Lung (tissue), 12 donors: Measurements from ENCODE around the gene RPL13A. TPM values are rescaled to one million over a fixed set of nuclear protein-coding genes. Genes with fewer than 3 reads are reported as not detected.
"Not testable (repeated sequence)": the region's sequence is repeated elsewhere in the genome, so short reads cannot be mapped to it uniquely, and the experiment has no call there.

ENCODE experiments used
- ATAC-seq: fragments of 200-7000 bp; cut with Tn5 transposase; one replicate; pipeline ENCODE4 v1.9.1; 2020; ENCODE audit warnings: moderate number of reproducible peaks; ENCODE audit not compliant: insufficient read depth, low FRiP score
- DNase-seq, 3 donors: peaks; one replicate each; pipeline ENCODE4 v3.0.0-alpha.2; 2013 to 2017
- H3K27ac ChIP-seq, 2 donors: one replicate each; pipeline ENCODE4 v1.5.1; 2013; ENCODE audit warnings: mild to moderate bottlenecking in 2 of 2, moderate library complexity in 2 of 2, control low read depth in 1 of 2, inconsistent platforms in 1 of 2, low read depth in 1 of 2, low read length in 1 of 2
- H3K27me3 ChIP-seq, 3 donors: one replicate each; pipeline ENCODE4 v1.5.1; 2013; ENCODE audit warnings: low read length in 2 of 3; ENCODE audit not compliant: control insufficient read depth in 3 of 3, insufficient read depth in 3 of 3
- H3K36me3 ChIP-seq, 4 donors: one replicate each; pipeline ENCODE4 v1.5.1; 2013; ENCODE audit warnings: low read length in 4 of 4, mild to moderate bottlenecking in 1 of 4, moderate library complexity in 1 of 4; ENCODE audit not compliant: control insufficient read depth in 4 of 4, insufficient read depth in 4 of 4
- H3K4me1 ChIP-seq, 5 donors: one replicate each; pipeline ENCODE4 v1.5.1; 2013; ENCODE audit warnings: low read length in 5 of 5, mild to moderate bottlenecking in 2 of 5, moderate library complexity in 1 of 5; ENCODE audit not compliant: control insufficient read depth in 5 of 5, insufficient read depth in 5 of 5
- H3K4me3 ChIP-seq: one replicate; pipeline ENCODE4 v1.5.1; 2013; ENCODE audit warnings: mild to moderate bottlenecking, control low read depth, moderate library complexity
- H3K9ac ChIP-seq, 2 donors: one replicate each; pipeline ENCODE4 v1.5.1; 2013; ENCODE audit warnings: low read length in 2 of 2, control low read depth in 1 of 2; ENCODE audit not compliant: insufficient read depth in 1 of 2
- H3K9me3 ChIP-seq, 4 donors: one replicate each; pipeline ENCODE4 v1.5.1; 2013; ENCODE audit warnings: low read length in 3 of 4, mild to moderate bottlenecking in 1 of 4, moderate library complexity in 1 of 4; ENCODE audit not compliant: control insufficient read depth in 4 of 4, insufficient read depth in 3 of 4
- CTCF ChIP-seq: IDR thresholded peaks from 2 replicates; pipeline ENCODE4 v1.5.1; 2012; ENCODE audit warnings: mild to moderate bottlenecking; ENCODE audit errors: control extremely low read depth, extremely low read depth
- WGBS, 2 donors: extraction: QIAGEN DNeasy Blood & Tissue Kit; methylation state at CpG; one replicate each; pipeline ENCODE4 v1.1.7; 2013; 5-methylcytosine and 5-hydroxymethylcytosine counted together
- polyA plus RNA-seq, 2 donors: library from polyadenylated mRNA; stranded (reverse); fragments of 200-250 nt; gene quantifications; one replicate each; pipeline ENCODE4 v1.2.1, GENCODE V29; 2013
- total RNA-seq, 2 donors: library from RNA; depleted of rRNA in 1 of 2; stranded (reverse); fragments of >200 nt in 1 of 2; gene quantifications; one replicate each; pipeline ENCODE4 v1.2.1, GENCODE V29; 2014 to 2021
- donor health status: control.
- donor health status: control.
- donor health status: Bipolar disorder and iron deficiency.
- donor health status: healthy.
- donor health status: DM: yes; HTN: yes; CAD: no.

RPL13A gene
- total and polyA plus RNA-seq, 4 donors = 1,499 to 2,816 (median 2,481) TPM

DNA sequence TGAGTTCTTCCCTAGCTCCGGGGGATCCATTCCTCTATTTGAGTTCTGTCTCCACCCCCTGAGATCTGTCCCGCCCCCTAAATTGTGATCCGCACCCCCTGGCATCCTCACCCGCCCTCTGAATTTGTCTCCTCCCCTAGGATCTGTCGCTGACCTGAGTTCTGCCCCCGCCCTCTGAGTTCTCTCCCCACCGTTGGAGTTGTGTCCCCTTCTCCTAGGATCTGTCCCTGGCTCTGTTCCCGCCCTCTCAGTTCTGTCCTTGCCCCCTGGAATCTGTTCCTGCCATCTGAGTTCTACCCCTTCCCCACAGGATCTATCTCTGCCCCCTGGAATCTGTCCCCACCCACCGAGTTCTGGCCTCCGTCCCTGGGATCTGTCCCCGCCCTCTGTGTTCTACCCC is 45.1 kb upstream of the RPL13A start:
- DNase-seq = no peak
- H3K9ac ChIP-seq = no peak overlapping the region

GRCh38 chr19:49442771-49443365 is 44.5 kb upstream of the RPL13A start:
- no peak overlapping the region for H3K9ac ChIP-seq
- H3K27me3 ChIP-seq = peaks cover 0 to 46% (median 41%) of the 10 kb centered on the region in 3 donors
- 1% methylated on average over 39 to 43 of the region's 43 CpGs for WGBS, 2 donors
- no peaks in the 10 kb centered on the region for H3K9me3 ChIP-seq
- peak overlapping the region; percentile 56 to 58 for H3K27ac ChIP-seq
- peaks cover 0 to 3% (median 0%) of the 10 kb centered on the region in 5 donors for H3K4me1 ChIP-seq
- peak overlapping the region; percentile 20 for H3K4me3 ChIP-seq
- peaks cover 0 to 13% (median 1%) of the 10 kb centered on the region in 4 donors for H3K36me3 ChIP-seq
- ATAC-seq (peak; percentile 81), DNase-seq (peak; percentile 86 to 90 (median 86))
- TF ChIP-seq CTCF = no peak

More for the DNA sequence above, 45.1 kb upstream of the RPL13A start:
- H3K9me3 ChIP-seq = no peaks in the 10 kb centered on the region
- peaks cover 0 to 51% (median 47%) of the 10 kb centered on the region in 3 donors for H3K27me3 ChIP-seq
- no peak overlapping the region for H3K4me3 ChIP-seq
- H3K36me3 ChIP-seq = peaks cover 0 to 8% (median 1%) of the 10 kb centered on the region in 4 donors
- H3K4me1 ChIP-seq = peaks cover 0 to 3% (median 0%) of the 10 kb centered on the region in 5 donors
- H3K27ac ChIP-seq = no peak overlapping the region
- WGBS, 2 donors = 7% methylated on average over 11 of the region's 11 CpGs
- no peak for ATAC-seq
- no peak for TF ChIP-seq CTCF

DNA sequence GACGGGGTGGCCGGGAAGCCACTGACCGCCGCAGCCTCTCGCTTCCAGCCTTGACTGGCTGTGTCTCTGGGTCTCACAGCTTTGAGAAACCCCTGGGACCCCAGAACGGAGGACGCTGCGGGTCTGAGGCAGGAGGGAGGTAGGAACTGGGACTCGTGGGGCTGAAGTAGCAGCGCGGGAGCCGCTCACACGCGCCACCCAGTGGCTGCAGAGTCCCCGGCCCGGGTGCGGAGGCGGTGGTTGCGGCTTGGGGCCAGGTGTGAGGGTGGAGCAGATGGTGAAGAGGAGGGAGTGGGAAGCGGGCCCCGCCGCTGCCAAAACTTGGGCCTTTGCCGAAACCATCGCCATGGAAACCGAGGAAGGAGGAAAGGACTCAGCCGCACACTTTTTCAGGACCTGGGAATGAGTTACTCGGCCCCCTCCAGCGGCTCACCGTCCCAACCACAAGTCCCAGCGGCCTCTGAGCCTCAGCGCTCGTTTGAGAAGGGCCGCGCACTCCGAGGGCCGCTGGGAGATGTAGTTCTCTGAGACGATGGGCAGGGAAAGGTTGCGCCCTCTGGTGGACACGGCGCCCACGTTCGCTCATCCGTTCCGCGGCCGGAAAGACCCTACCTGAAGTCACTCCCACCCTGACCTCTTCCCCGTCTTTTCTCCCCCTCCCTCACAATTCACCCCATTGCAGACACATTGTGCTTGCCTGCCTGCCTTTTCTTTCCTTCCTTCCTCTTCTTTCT is 43.9 kb upstream of the RPL13A start:
- Histone ChIP-seq H3K27me3 (peaks cover 0 to 39% (median 35%) of the 10 kb centered on the region in 3 donors), H3K27ac (peak overlapping the region; percentile 56 to 58), H3K9ac (no peak overlapping the region), H3K4me1 (peaks cover 0 to 4% (median 0%) of the 10 kb centered on the region in 5 donors), H3K36me3 (peaks cover 0 to 18% (median 4%) of the 10 kb centered on the region in 4 donors), H3K4me3 (peak overlapping the region; percentile 20), H3K9me3 (no peaks in the 10 kb centered on the region)
- WGBS, 2 donors = 0 to 1% methylated on average over 43 to 47 of the region's 47 CpGs
- peak; percentile 92 for TF ChIP-seq CTCF
- peak; percentile 96 to 98 (median 97) for DNase-seq
- peak; percentile 82 for ATAC-seq

GRCh38 chr19:49444100-49444700 is 43.2 kb upstream of the RPL13A start:
- not testable (repeated sequence) for H3K27ac ChIP-seq, DNase-seq, H3K4me3 ChIP-seq, H3K9ac ChIP-seq, H3K9me3 ChIP-seq, ATAC-seq, H3K4me1 ChIP-seq
- peaks cover 0 to 20% (median 4%) of the 10 kb centered on the region in 4 donors for H3K36me3 ChIP-seq
- 58 to 71% methylated on average over 5 of the region's 5 CpGs for WGBS, 2 donors
- peaks cover 0 to 33% (median 28%) of the 10 kb centered on the region in 3 donors for H3K27me3 ChIP-seq
